PC-3 (cell line): ENCODE data around the gene POLR2L.

ENCODE experiments used
- CTCF ChIP-seq: fragments of 300-600 bp; sonication (generic); conservative IDR thresholded peaks from 2 replicates; pipeline ENCODE4 v1.5.1; 2017; ENCODE audit warnings: antibody characterized with exemption, low read depth, mild to moderate bottlenecking, low read length
- EZH2 ChIP-seq: fragments of 300-600 bp; sonication (generic); IDR thresholded peaks from one replicate; pipeline ENCODE4 v1.6.1; 2017; ENCODE audit warnings: antibody characterized with exemption, mild to moderate bottlenecking, low read length; ENCODE audit not compliant: unreplicated experiment
- EZH2phosphoT487 ChIP-seq: fragments of 300-600 bp; sonication (generic); IDR thresholded peaks from 2 replicates; pipeline ENCODE4 v1.6.1; 2018; ENCODE audit warnings: mild to moderate bottlenecking, antibody characterized with exemption, low read length, borderline replicate concordance

- TF ChIP-seq CTCF, result no peak
- TF ChIP-seq EZH2, result no peak
- no peak for TF ChIP-seq EZH2phosphoT487
Measured at GRCh38 chr11:802018-802617, 40.2 kb downstream of the POLR2L start.
